Pancreas (tissue), 10 donors: ENCODE data around the gene TLX1. TPM values are rescaled to one million over a fixed set of nuclear protein-coding genes. Genes with fewer than 3 reads are reported as not detected.
A peak's percentile ranks its signal among the peaks of the same experiment; 100 is the strongest.

Experiments used
- ATAC-seq, 4 donors: fragments of 200-7000 bp; cut with Tn5 transposase; one replicate each; pipeline versions ENCODE4 v1.8.0 to v1.9.1; 2020; ENCODE audit warnings: mild to moderate bottlenecking in 4 of 4, moderate library complexity in 4 of 4
- DNase-seq, 6 donors: peaks; one replicate each; pipeline ENCODE4 v3.0.0-alpha.2; 2020
- FAIRE-seq: peaks from 2 replicates; lab custom pipeline; 2012; peaks lifted over from hg19 to GRCh38; lab: Jason Lieb, UNC
- H3K27ac ChIP-seq, 4 donors: fragments of 200-600 bp; sonication (generic); 1 replicate in 3 of 4; 2 replicates in 1 of 4; pipeline versions ENCODE4 v1.5.0 to v1.8.0; 2020
- H3K27me3 ChIP-seq, 4 donors: fragments of 200-600 bp; one replicate each; pipeline ENCODE4 v1.8.0; 2021
- H3K36me3 ChIP-seq, 3 donors: fragments of 200-600 bp; sonication (generic) in 1 of 3; one replicate each; pipeline versions ENCODE4 v1.5.0 to v1.8.0; 2020 to 2021
- H3K4me1 ChIP-seq, 3 donors: fragments of 200-600 bp; one replicate each; pipeline ENCODE4 v1.8.0; 2021
- H3K4me3 ChIP-seq, 4 donors: fragments of 200-600 bp; sonication (generic) in 2 of 4; one replicate each; pipeline versions ENCODE4 v1.5.0 to v1.8.0; 2020 to 2021
- H3K9me3 ChIP-seq, 4 donors: fragments of 200-600 bp; one replicate each; pipeline ENCODE4 v1.8.0; 2021
- WGBS, 2 donors: extraction: QIAGEN DNeasy Blood & Tissue Kit; methylation state at CpG; one replicate each; pipeline ENCODE4 v1.1.7; 2013; 5-methylcytosine and 5-hydroxymethylcytosine counted together
- intact Hi-C, 3 donors: fragments of 100-400 bp; cut with DNase I; formaldehyde crosslinking; loops; one replicate each; pipeline versions ENCODE4 v1.11.1 to v1.14.2; 2022
- polyA plus RNA-seq, 2 donors: library from polyadenylated mRNA; stranded (reverse); fragments of 200-250 nt; gene quantifications; one replicate each; pipeline ENCODE4 v1.2.3, GENCODE V29; 2013
- total RNA-seq, 6 donors: library from RNA; stranded (reverse); fragmentation: NEBNext Ultra II Directional in 4 of 6; extraction: Animal tissue kit (Norgen Biotek cat#: 25700) in 4 of 6; gene quantifications; one replicate each; pipeline versions ENCODE4 v1.2.1 to v1.2.4, GENCODE V29; 2021 to 2023
- TF ChIP-seq, protein P1 (sequence below), 4 donors: fragments of 200-600 bp; sonication (generic) in 3 of 4; IDR thresholded peaks; one replicate each; pipeline versions ENCODE4 v1.5.0 to v1.8.0; 2021; ENCODE audit warnings: antibody characterized with exemption in 4 of 4
- donor health status: healthy with polysubstance abuse.
- donor health status: DM: no; HTN: no; CAD: no; lungs with moderate emphysema.
- donor health status: DM: no; HTN: no; CAD: no.
- donor health status: control.
- donor health status: control.
- donor health status: Bipolar disorder and iron deficiency.
- donor health status: DM: yes; HTN: yes; CAD: no.
- donor health status: DM: no; HTN: no; CAD: no.
- donor health status: DM: no; HTN: no; CAD: no.
- donor health status: DM: yes; HTN: yes; CAD: no.

TLX1 gene
- total and polyA plus RNA-seq, 8 donors: 0.11 to 0.19 TPM; not detected in 6

DNA sequence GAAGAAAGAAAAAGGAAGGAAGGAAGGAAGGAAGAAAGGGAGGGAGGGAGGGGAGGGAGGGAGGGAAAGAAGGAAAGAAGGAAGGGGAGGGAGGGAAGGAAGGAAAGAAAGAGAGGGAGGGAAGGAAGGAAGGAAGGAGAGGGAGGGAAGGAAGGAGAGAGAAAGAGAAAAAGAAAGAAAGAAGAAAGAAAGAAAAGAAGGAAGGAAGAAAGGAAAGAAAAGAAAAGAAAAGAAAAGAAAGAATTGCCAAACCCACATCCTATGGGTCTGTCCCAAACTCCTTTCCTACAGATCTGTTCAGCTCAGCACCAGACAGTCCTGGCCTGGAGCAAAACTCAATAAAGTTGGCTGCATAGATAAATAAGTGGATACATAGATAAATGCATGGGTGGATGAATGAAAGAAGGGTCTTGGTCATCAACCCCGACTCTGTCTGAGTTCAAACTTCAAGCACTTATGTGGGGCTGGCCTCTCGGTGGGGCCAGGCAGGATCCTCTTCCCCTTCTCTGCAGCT lies 17.2 kb upstream of the TLX1 start:
- intact Hi-C loops: no loop called here
- no peaks in the 10 kb centered on the region for H3K36me3 ChIP-seq
- H3K4me1 ChIP-seq: no peaks in the 10 kb centered on the region
- H3K9me3 ChIP-seq: no peaks in the 10 kb centered on the region
- no peaks in the 10 kb centered on the region for H3K27me3 ChIP-seq
- TF ChIP-seq, protein P1, sequence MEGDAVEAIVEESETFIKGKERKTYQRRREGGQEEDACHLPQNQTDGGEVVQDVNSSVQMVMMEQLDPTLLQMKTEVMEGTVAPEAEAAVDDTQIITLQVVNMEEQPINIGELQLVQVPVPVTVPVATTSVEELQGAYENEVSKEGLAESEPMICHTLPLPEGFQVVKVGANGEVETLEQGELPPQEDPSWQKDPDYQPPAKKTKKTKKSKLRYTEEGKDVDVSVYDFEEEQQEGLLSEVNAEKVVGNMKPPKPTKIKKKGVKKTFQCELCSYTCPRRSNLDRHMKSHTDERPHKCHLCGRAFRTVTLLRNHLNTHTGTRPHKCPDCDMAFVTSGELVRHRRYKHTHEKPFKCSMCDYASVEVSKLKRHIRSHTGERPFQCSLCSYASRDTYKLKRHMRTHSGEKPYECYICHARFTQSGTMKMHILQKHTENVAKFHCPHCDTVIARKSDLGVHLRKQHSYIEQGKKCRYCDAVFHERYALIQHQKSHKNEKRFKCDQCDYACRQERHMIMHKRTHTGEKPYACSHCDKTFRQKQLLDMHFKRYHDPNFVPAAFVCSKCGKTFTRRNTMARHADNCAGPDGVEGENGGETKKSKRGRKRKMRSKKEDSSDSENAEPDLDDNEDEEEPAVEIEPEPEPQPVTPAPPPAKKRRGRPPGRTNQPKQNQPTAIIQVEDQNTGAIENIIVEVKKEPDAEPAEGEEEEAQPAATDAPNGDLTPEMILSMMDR (IDR thresholded peaks at IDR 0.05): no peak
- no peak for FAIRE-seq
- WGBS, 2 donors: 51 to 64% methylated on average over 2 of the region's 2 CpGs
- H3K4me3 ChIP-seq: no peak overlapping the region
- ATAC-seq: no peak
- H3K27ac ChIP-seq: no peak overlapping the region
- no peak for DNase-seq

DNA sequence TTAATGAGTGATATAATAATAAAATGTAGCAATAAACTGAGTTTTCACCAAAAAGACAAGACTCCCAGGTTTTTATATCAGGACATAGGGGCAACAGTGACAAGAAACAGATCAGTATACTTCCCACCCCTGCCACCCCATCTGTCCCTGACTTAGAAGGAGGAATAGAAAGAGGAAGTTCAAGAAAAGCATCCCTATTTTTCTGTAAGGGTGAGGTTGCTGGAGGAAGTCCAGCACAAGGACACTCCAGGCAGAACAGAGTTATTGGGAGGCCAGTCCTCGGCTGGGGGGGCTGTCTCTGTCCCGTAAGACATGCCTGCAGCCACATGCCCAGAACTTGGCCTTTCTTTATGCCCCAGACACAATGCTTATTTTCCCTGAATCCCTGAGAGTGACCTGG lies 16.5 kb upstream of the TLX1 start:
- no peaks in the 10 kb centered on the region for H3K36me3 ChIP-seq
- no peaks in the 10 kb centered on the region for H3K9me3 ChIP-seq
- WGBS, 2 donors: 64 to 68% methylated on average over 2 of the region's 2 CpGs
- intact Hi-C loops: no loop called here
- H3K4me3 ChIP-seq: no peak overlapping the region
- H3K27ac ChIP-seq: no peak overlapping the region
- peak in 1 of 6 donors; percentile 10 for DNase-seq
- no peak for ATAC-seq
- FAIRE-seq: no peak
- H3K4me1 ChIP-seq: no peaks in the 10 kb centered on the region
- H3K27me3 ChIP-seq: no peaks in the 10 kb centered on the region
- TF ChIP-seq, protein P1 (IDR thresholded peaks at IDR 0.05): no peak

DNA sequence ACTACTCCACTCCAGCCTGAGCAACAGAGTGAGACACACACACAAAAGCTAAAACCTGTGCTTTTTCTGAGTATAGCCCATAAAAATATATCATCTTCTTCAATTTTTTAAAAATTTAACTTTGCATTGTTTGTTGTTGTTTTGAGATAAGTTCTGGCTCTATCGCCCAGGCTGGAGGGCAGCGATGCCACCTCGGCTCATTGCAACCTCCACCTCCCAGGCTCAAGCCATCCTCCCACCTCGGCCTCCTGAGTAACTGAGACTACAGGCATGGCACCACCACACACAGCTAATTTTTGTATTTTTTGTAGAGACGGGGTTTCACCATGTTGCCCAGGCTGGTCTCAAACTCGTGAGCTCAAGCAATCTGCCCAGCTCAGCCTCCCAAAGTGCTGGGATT lies 14.3 kb upstream of the TLX1 start:
- DNase-seq (peak in 1 of 6 donors; percentile 1), ATAC-seq (no peak)
- WGBS, 2 donors: 73 to 81% methylated on average over 6 of the region's 6 CpGs

DNA sequence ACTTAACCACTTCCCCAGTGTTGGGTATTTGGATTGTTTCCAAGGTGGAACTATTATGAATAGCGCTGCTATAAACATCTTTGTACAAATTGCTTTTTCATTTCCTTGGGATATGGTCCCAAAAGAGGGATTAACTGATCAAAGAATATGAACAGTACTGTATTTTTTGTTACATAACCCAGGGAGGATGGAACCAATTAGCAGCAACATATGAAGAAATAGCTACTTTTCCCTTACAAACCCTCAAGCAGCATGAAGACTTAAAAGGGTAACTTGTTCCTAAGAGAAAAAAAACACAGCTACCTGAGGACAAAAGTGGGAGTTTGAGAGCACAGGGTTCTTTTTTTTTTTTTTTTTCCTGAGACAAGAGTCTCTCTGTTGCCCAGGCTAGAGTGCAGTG lies 13.1 kb upstream of the TLX1 start:
- TF ChIP-seq, protein P1 (IDR thresholded peaks at IDR 0.05): no peak
- FAIRE-seq (no peak), ATAC-seq (no peak), DNase-seq (no peak)
- no peaks in the 10 kb centered on the region for H3K9me3 ChIP-seq
- WGBS, 2 donors: 80 to 81% methylated on average over 1 of the region's 1 CpG
- H3K4me1 ChIP-seq: peaks cover 0 to 2% (median 0%) of the 10 kb centered on the region in 3 donors
- no peak overlapping the region for H3K4me3 ChIP-seq
- H3K27ac ChIP-seq: no peak overlapping the region
- H3K36me3 ChIP-seq: no peaks in the 10 kb centered on the region
- intact Hi-C loops: no loop called here
- H3K27me3 ChIP-seq: peaks cover 0 to 5% (median 0%) of the 10 kb centered on the region in 4 donors

More for the DNA sequence above, 14.3 kb upstream of the TLX1 start:
- TF ChIP-seq, protein P1 (IDR thresholded peaks at IDR 0.05): no peak
- intact Hi-C loops: no loop called here
- H3K4me1 ChIP-seq: no peaks in the 10 kb centered on the region
- H3K4me3 ChIP-seq: no peak overlapping the region
- H3K9me3 ChIP-seq: no peaks in the 10 kb centered on the region
- H3K36me3 ChIP-seq: no peaks in the 10 kb centered on the region
- FAIRE-seq: no peak
- H3K27ac ChIP-seq: no peak overlapping the region
- no peaks in the 10 kb centered on the region for H3K27me3 ChIP-seq

DNA sequence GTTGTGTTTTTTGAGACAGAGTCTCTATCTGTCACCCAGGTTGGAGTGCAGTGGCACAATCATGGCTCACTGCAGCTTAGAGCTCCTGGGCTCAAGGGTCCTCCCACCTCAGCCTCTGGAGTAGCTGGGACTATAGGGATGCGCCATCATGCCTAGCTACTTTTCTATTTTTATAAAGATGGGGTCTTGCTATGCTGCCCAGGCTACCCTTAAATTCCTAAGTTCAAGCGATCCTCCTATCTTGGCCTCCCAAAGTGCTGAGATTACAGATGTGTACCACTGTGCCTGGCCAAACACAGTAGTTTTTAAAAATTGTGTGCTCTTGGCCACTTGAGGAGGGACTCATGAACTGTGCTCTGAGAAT lies 10.6 kb upstream of the TLX1 start:
- peak in 1 of 4 donors; percentile 7 for ATAC-seq
- intact Hi-C loops: no loop called here
- Histone ChIP-seq H3K9me3 (no peaks in the 10 kb centered on the region), H3K4me1 (peaks cover 0 to 3% (median 0%) of the 10 kb centered on the region in 3 donors), H3K27ac (no peak overlapping the region), H3K4me3 (peak overlapping the region in 2 of 4 donors; percentile 54 to 60), H3K36me3 (no peaks in the 10 kb centered on the region), H3K27me3 (peaks cover 0 to 5% (median 0%) of the 10 kb centered on the region in 4 donors)
- DNase-seq: peak in 1 of 6 donors; percentile 25
- no peak for FAIRE-seq
- TF ChIP-seq, protein P1 (IDR thresholded peaks at IDR 0.05): no peak
- 96 to 98% methylated on average over 2 of the region's 2 CpGs for WGBS, 2 donors
